Osteoblast (primary cell): ENCODE results near the gene HK3. TPM values are rescaled to one million over a fixed set of nuclear protein-coding genes. Genes with fewer than 3 reads are reported as not detected.

Experiments
- DNase-seq: peaks from one replicate; pipeline ENCODE4 v3.0.0; 2011; ENCODE audit warnings: low spot score, mixed read lengths; ENCODE audit not compliant: insufficient read length; ENCODE audit errors: missing footprints
- H2AFZ ChIP-seq: 2 replicates; pipeline ENCODE4 v1.6.0; 2011; ENCODE audit warnings: mild to moderate bottlenecking, low read length
- H3K27ac ChIP-seq: 2 replicates; pipeline ENCODE4 v1.5.1; 2011; ENCODE audit warnings: mild to moderate bottlenecking, low read depth, low read length, moderate library complexity
- H3K27me3 ChIP-seq: 2 replicates; pipeline ENCODE4 v1.6.0; 2012; ENCODE audit warnings: mild to moderate bottlenecking, control low read depth, inconsistent platforms, low read length, moderate library complexity; ENCODE audit not compliant: insufficient read depth
- H3K36me3 ChIP-seq: 2 replicates; pipeline ENCODE4 v1.5.1; 2011; ENCODE audit warnings: mild to moderate bottlenecking, low read length, control low read depth, moderate library complexity; ENCODE audit not compliant: insufficient read depth
- H3K4me1 ChIP-seq: 2 replicates; pipeline ENCODE4 v1.5.1; 2011; ENCODE audit warnings: mild to moderate bottlenecking, low read length, control low read depth, moderate library complexity; ENCODE audit not compliant: insufficient read depth
- H3K4me2 ChIP-seq: 2 replicates; pipeline ENCODE4 v1.6.0; 2011; ENCODE audit warnings: mild to moderate bottlenecking, low read length; ENCODE audit not compliant: insufficient read depth
- H3K4me3 ChIP-seq: fragments of 200-600 bp; sonication (generic); 3 replicates; pipeline ENCODE4 v1.5.1; 2012; ENCODE audit warnings: mild to moderate bottlenecking, low read length, inconsistent platforms; ENCODE audit not compliant: insufficient read depth
- H3K79me2 ChIP-seq: 2 replicates; pipeline ENCODE4 v1.6.0; 2012; ENCODE audit warnings: mild to moderate bottlenecking, low read length, control low read depth, inconsistent platforms; ENCODE audit not compliant: insufficient read depth
- H3K9me3 ChIP-seq: 2 replicates; pipeline ENCODE4 v1.5.1; 2011; ENCODE audit warnings: low read depth, low read length, control low read depth
- H4K20me1 ChIP-seq: 2 replicates; pipeline ENCODE4 v1.6.0; 2012; ENCODE audit warnings: mild to moderate bottlenecking, low read length, control low read depth; ENCODE audit not compliant: insufficient read depth
- total RNA-seq: library from RNA; depleted of rRNA; stranded (reverse); fragments of >200 nt; gene quantifications from 2 replicates; pipeline ENCODE4 v1.2.3, GENCODE V29; 2012
- TF ChIP-seq, protein P1 (sequence below): IDR thresholded peaks from 2 replicates; pipeline ENCODE4 v1.5.1; 2011; ENCODE audit warnings: mild to moderate bottlenecking, low read depth, low read length, moderate library complexity; ENCODE audit errors: extremely low read depth

HK3 gene
- total RNA-seq, 1 donor: 1.8 TPM

DNA sequence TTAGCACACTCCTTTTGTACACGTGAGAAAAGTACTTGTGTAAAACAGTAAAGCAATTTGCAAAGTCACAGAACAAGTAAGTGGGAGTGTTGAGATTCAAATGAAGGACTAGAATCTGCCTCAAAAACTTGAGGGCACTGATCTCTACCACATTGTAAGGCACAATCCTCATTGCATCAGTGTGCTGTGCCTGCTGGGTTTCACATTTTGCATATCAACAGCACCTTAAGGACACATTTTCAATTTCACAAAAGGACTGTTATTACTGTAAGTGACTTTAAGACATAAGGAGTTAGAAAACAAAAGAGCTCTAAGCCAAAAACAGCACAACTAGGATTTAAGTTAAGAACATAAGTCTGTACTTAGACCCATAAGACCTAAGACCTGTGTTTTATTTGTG, 44.7 kb upstream of the HK3 start:
- no peaks in the 10 kb centered on the region for H3K4me1 ChIP-seq
- no peaks in the 10 kb centered on the region for H3K9me3 ChIP-seq
- no peaks in the 10 kb centered on the region for H3K27me3 ChIP-seq
- TF ChIP-seq, protein P1, sequence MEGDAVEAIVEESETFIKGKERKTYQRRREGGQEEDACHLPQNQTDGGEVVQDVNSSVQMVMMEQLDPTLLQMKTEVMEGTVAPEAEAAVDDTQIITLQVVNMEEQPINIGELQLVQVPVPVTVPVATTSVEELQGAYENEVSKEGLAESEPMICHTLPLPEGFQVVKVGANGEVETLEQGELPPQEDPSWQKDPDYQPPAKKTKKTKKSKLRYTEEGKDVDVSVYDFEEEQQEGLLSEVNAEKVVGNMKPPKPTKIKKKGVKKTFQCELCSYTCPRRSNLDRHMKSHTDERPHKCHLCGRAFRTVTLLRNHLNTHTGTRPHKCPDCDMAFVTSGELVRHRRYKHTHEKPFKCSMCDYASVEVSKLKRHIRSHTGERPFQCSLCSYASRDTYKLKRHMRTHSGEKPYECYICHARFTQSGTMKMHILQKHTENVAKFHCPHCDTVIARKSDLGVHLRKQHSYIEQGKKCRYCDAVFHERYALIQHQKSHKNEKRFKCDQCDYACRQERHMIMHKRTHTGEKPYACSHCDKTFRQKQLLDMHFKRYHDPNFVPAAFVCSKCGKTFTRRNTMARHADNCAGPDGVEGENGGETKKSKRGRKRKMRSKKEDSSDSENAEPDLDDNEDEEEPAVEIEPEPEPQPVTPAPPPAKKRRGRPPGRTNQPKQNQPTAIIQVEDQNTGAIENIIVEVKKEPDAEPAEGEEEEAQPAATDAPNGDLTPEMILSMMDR: no peak
- no peak overlapping the region for H3K4me3 ChIP-seq
- peaks cover 33% of the 10 kb centered on the region for H3K36me3 ChIP-seq
- H2AFZ ChIP-seq: no peak overlapping the region
- H3K27ac ChIP-seq: no peak overlapping the region
- no peaks in the 10 kb centered on the region for H3K79me2 ChIP-seq
- H4K20me1 ChIP-seq: peaks cover 7% of the 10 kb centered on the region
- DNase-seq: no peak
- no peak overlapping the region for H3K4me2 ChIP-seq

DNA sequence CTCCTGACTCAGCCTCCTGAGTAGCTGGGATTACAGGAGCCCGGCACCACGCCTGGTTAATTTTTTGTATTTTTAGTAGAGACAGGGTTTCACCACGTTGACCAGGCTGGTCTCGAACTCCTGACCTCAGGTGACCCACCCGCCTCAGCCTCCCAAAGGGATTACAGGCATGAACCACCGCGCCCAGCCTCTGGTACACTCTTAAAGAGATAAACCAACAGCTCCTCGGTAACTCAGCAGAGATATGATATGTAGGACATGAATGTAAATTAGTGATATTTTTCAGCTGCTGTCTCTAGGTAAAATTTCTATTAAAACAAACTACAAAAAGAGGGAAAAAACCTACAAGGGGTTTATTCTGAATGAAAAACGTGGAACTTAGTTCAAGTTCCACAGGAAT, 42.8 kb upstream of the HK3 start:
- Histone ChIP-seq H3K4me3 (no peak overlapping the region), H3K27me3 (no peaks in the 10 kb centered on the region), H3K4me2 (no peak overlapping the region), H3K36me3 (peaks cover 29% of the 10 kb centered on the region), H3K79me2 (no peaks in the 10 kb centered on the region), H3K4me1 (no peaks in the 10 kb centered on the region), H2AFZ (no peak overlapping the region), H3K9me3 (no peaks in the 10 kb centered on the region), H4K20me1 (peaks cover 7% of the 10 kb centered on the region), H3K27ac (no peak overlapping the region)
- TF ChIP-seq, protein P1: no peak
- no peak for DNase-seq

DNA sequence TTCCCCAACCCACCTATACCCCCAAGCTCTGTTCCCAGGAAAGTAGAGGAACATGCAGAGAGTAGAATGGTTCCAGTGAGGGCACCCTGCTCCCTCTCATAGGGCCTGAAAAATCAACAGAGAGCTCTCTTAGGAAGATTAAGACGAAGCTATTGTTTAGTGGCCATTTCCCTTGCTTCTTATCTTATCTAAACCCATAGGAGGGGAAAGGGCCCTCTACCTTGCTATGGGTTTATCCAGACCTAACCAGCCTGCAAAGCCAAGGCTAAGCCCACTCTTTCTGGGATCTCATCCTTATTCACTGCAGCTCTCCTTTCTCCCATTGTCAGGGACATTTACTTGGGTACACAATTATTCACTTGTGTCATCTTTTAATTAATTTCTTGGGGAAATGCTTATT, 39.3 kb upstream of the HK3 start:
- H3K9me3 ChIP-seq: no peaks in the 10 kb centered on the region
- no peaks in the 10 kb centered on the region for H3K4me1 ChIP-seq
- DNase-seq: no peak
- peaks cover 2% of the 10 kb centered on the region for H4K20me1 ChIP-seq
- peaks cover 17% of the 10 kb centered on the region for H3K36me3 ChIP-seq
- H3K79me2 ChIP-seq: no peaks in the 10 kb centered on the region
- H2AFZ ChIP-seq: no peak overlapping the region
- no peaks in the 10 kb centered on the region for H3K27me3 ChIP-seq
- H3K4me2 ChIP-seq: no peak overlapping the region
- no peak overlapping the region for H3K27ac ChIP-seq
- TF ChIP-seq, protein P1: no peak
- H3K4me3 ChIP-seq: no peak overlapping the region

DNA sequence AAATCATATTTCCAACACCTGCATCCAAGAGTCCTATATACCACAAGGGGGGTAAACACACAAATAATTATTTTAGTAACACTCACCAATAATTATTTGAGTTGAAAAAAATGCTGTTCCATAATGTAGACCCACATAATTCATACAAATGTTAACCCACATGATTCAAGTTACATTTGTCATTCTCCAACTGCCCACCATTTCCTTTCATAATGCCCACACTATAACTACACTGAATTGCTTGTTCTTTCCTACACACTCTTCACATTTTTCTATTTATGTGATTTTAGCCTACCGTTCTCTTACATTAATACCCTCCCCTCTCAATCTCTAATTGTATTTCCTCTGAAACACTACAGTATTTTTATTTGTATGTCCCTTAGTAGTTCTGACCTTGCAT, 35.9 kb upstream of the HK3 start:
- Histone ChIP-seq H3K27me3 (no peaks in the 10 kb centered on the region), H3K4me1 (no peaks in the 10 kb centered on the region), H2AFZ (no peak overlapping the region), H3K4me3 (no peak overlapping the region), H3K79me2 (no peaks in the 10 kb centered on the region), H3K36me3 (peaks cover 16% of the 10 kb centered on the region), H3K4me2 (no peak overlapping the region), H4K20me1 (no peaks in the 10 kb centered on the region), H3K9me3 (no peaks in the 10 kb centered on the region), H3K27ac (no peak overlapping the region)
- TF ChIP-seq, protein P1: no peak
- DNase-seq: no peak
